ENCODE measurements around the gene KCNK18.

- TF ChIP-seq CTCF (IDR thresholded peaks at IDR 0.05) (no peak), POLR2AphosphoS5 (IDR thresholded peaks at IDR 0.05; ENCODE audit: low read depth, low read length) (no peak), TCF7L2 (IDR thresholded peaks at IDR 0.05; ENCODE audit: low read depth, low read length) (peak; percentile 49; the same call in 1 of the 2 replicates)
Measured at GRCh38 chr10:117186832-117187615, 10.3 kb upstream of the KCNK18 start.

Measured in Panc1 (cell line).